Esophagus squamous epithelium (tissue), 5 donors: Measurements from ENCODE around the gene NMNAT3. TPM values are rescaled to one million over a fixed set of nuclear protein-coding genes. Genes with fewer than 3 reads are reported as not detected.

Source experiments
- DNase-seq: peaks from one replicate; lab custom pipeline; 2025; lab: John Stamatoyannopoulos, UW
- H3K27ac ChIP-seq, 4 donors: fragments of 200-600 bp; sonication (generic); one replicate each; pipeline ENCODE4 v1.5.1; 2016 to 2019; ENCODE audit warnings: mild to moderate bottlenecking in 1 of 4
- H3K27me3 ChIP-seq, 4 donors: fragments of 200-600 bp; sonication (generic); 1 replicate in 3 of 4; 2 replicates in 1 of 4; pipeline versions ENCODE4 v1.5.1 to v1.6.0; 2017 to 2021; ENCODE audit warnings: antibody characterized with exemption in 1 of 4
- H3K36me3 ChIP-seq, 3 donors: fragments of 200-600 bp; sonication (generic); one replicate each; pipeline ENCODE4 v1.5.1; 2016 to 2019
- H3K4me1 ChIP-seq, 3 donors: fragments of 200-600 bp; sonication (generic); one replicate each; pipeline ENCODE4 v1.5.1; 2017 to 2019
- H3K4me3 ChIP-seq, 4 donors: fragments of 200-600 bp; sonication (generic); 1 replicate in 3 of 4; 2 replicates in 1 of 4; pipeline ENCODE4 v1.5.1; 2016 to 2019; ENCODE audit warnings: mild to moderate bottlenecking in 2 of 4, moderate library complexity in 1 of 4
- H3K9me3 ChIP-seq, 3 donors: fragments of 200-600 bp; sonication (generic); one replicate each; pipeline ENCODE4 v1.5.1; 2016 to 2019
- POLR2A ChIP-seq, 4 donors: fragments of 450-650 bp; IDR thresholded peaks; one replicate each; pipeline ENCODE4 v1.6.1; 2017; ENCODE audit warnings: antibody characterized with exemption in 4 of 4, mild to moderate bottlenecking in 4 of 4, moderate library complexity in 3 of 4
- WGBS, 2 donors: methylation state at CpG; one replicate each; pipeline ENCODE4 v1.1.5; 2018; 5-methylcytosine and 5-hydroxymethylcytosine counted together
- intact Hi-C: fragments of 100-400 bp; cut with DNase I; formaldehyde crosslinking; loops from one replicate; pipeline ENCODE4 v1.15.0; 2022
- total RNA-seq, 4 donors: library from RNA; depleted of rRNA; stranded (reverse); fragments of >200 nt; gene quantifications; one replicate each; pipeline ENCODE4 v1.1.0, GENCODE V29; 2016
- TF ChIP-seq, protein P1 (sequence below), 6 experiments: fragments of 450-650 bp in 4 of 6; fragments of 200-600 bp in 2 of 6; sonication (generic) in 2 of 6; IDR thresholded peaks; one replicate each; pipeline ENCODE4 v1.5.1; 2016 to 2019; ENCODE audit warnings: antibody characterized with exemption in 6 of 6, mild to moderate bottlenecking in 4 of 6, moderate library complexity in 4 of 6
- donor health status: DM: yes; HTN: yes; CAD: no.

The NMNAT3 gene
- total RNA-seq, 4 donors from 2014 or later: 7.6 to 11.6 (median 9.4) TPM

DNA sequence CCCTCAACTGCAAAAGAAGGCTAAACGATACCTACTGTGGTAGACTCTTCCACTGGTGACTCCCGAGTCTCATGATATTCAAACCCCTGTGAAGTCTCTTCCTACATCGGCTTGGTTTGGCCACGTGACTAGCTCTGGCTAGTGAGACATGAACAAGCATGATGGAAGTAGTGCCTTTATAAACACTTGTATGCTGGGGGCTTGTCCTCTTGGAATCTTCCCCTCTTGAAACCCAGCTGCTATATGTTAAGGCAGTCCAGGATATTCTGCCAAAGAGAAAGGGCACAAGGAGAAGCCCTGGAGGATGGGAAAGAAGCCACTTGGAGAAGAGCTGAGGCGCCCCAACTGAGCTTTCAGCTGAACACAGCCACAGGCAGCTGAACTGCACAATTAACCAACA, 154.6 kb downstream of the NMNAT3 start:
- no peak for DNase-seq
- 87 to 99% methylated on average over 5 of the region's 5 CpGs for WGBS, 2 donors
- Histone ChIP-seq H3K27ac (no peak overlapping the region), H3K4me3 (no peak overlapping the region), H3K36me3 (no peaks in the 10 kb centered on the region), H3K4me1 (peaks cover 0 to 22% (median under 1%) of the 10 kb centered on the region in 3 donors), H3K9me3 (no peaks in the 10 kb centered on the region), H3K27me3 (no peaks in the 10 kb centered on the region)
- TF ChIP-seq, protein P1, sequence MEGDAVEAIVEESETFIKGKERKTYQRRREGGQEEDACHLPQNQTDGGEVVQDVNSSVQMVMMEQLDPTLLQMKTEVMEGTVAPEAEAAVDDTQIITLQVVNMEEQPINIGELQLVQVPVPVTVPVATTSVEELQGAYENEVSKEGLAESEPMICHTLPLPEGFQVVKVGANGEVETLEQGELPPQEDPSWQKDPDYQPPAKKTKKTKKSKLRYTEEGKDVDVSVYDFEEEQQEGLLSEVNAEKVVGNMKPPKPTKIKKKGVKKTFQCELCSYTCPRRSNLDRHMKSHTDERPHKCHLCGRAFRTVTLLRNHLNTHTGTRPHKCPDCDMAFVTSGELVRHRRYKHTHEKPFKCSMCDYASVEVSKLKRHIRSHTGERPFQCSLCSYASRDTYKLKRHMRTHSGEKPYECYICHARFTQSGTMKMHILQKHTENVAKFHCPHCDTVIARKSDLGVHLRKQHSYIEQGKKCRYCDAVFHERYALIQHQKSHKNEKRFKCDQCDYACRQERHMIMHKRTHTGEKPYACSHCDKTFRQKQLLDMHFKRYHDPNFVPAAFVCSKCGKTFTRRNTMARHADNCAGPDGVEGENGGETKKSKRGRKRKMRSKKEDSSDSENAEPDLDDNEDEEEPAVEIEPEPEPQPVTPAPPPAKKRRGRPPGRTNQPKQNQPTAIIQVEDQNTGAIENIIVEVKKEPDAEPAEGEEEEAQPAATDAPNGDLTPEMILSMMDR (IDR thresholded peaks at IDR 0.05): no peak
- no peak for TF ChIP-seq POLR2A (IDR thresholded peaks at IDR 0.05)
- intact Hi-C loops: no loop called here

GRCh38 chr3:139522421-139522820, 155.4 kb downstream of the NMNAT3 start:
- H3K4me3 ChIP-seq: no peak overlapping the region
- no peaks in the 10 kb centered on the region for H3K27me3 ChIP-seq
- no peaks in the 10 kb centered on the region for H3K9me3 ChIP-seq
- H3K4me1 ChIP-seq: peaks cover 0 to 15% (median 0%) of the 10 kb centered on the region in 3 donors
- DNase-seq: no peak
- intact Hi-C loops: no loop called here
- 30 to 40% methylated on average over 2 of the region's 2 CpGs for WGBS, 2 donors
- H3K36me3 ChIP-seq: no peaks in the 10 kb centered on the region
- H3K27ac ChIP-seq: no peak overlapping the region
- TF ChIP-seq POLR2A (IDR thresholded peaks at IDR 0.05): no peak
- TF ChIP-seq, protein P1 (IDR thresholded peaks at IDR 0.05): no peak

GRCh38 chr3:139521816-139522215, 156.0 kb downstream of the NMNAT3 start:
- DNase-seq: no peak
- intact Hi-C loops: no loop called here
- no peak for TF ChIP-seq POLR2A (IDR thresholded peaks at IDR 0.05)
- TF ChIP-seq, protein P1 (IDR thresholded peaks at IDR 0.05): no peak
- H3K36me3 ChIP-seq: no peaks in the 10 kb centered on the region
- H3K9me3 ChIP-seq: no peaks in the 10 kb centered on the region
- no peak overlapping the region for H3K4me3 ChIP-seq
- H3K4me1 ChIP-seq: peaks cover 0 to 11% (median 0%) of the 10 kb centered on the region in 3 donors
- WGBS, 2 donors: 83 to 92% methylated on average over 1 of the region's 1 CpG
- no peaks in the 10 kb centered on the region for H3K27me3 ChIP-seq
- no peak overlapping the region for H3K27ac ChIP-seq

DNA sequence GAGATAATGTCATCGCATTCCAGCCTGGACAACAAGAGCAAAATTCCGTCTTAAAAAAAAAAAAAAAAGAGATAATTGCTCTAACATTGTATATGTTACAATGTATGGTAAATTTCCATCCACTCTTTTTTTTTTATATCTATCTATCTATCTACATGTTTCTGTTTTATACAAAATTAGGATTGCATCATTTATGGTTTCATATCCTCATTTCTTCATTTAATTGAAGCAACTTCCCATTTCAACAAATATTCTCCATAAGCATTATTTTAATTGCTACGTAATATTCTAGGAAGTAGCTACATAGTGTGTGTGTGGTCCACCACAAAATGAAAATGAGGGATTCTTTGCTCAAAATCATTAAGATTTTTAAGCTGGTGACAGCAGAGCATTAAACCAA, 156.6 kb downstream of the NMNAT3 start:
- TF ChIP-seq POLR2A (IDR thresholded peaks at IDR 0.05): no peak
- TF ChIP-seq, protein P1 (IDR thresholded peaks at IDR 0.05): no peak
- no peak for DNase-seq
- no peaks in the 10 kb centered on the region for H3K9me3 ChIP-seq
- H3K4me3 ChIP-seq: no peak overlapping the region
- intact Hi-C loops: no loop called here
- no peak overlapping the region for H3K27ac ChIP-seq
- H3K36me3 ChIP-seq: no peaks in the 10 kb centered on the region
- no peaks in the 10 kb centered on the region for H3K27me3 ChIP-seq
- 80 to 89% methylated on average over 3 of the region's 3 CpGs for WGBS, 2 donors
- H3K4me1 ChIP-seq: peaks cover 0 to 11% (median 0%) of the 10 kb centered on the region in 3 donors

GRCh38 chr3:139519998-139520737, 157.6 kb downstream of the NMNAT3 start:
- H3K4me3 ChIP-seq: no peak overlapping the region
- H3K27ac ChIP-seq: no peak overlapping the region
- H3K27me3 ChIP-seq: no peaks in the 10 kb centered on the region
- no peak for DNase-seq
- H3K36me3 ChIP-seq: no peaks in the 10 kb centered on the region
- intact Hi-C loops: no loop called here
- H3K9me3 ChIP-seq: no peaks in the 10 kb centered on the region
- WGBS, 2 donors: 69 to 76% methylated on average over 3 of the region's 7 CpGs
- no peak for TF ChIP-seq POLR2A (IDR thresholded peaks at IDR 0.05)
- TF ChIP-seq, protein P1 (IDR thresholded peaks at IDR 0.05): peak in 4 of 6 experiments; percentile 20 to 72 (median 32)
- H3K4me1 ChIP-seq: peaks cover 0 to 11% (median 0%) of the 10 kb centered on the region in 3 donors
